Epithelial cell of proximal tubule (primary cell): ENCODE results near the gene PPFIA4. TPM values are rescaled to one million over a fixed set of nuclear protein-coding genes. Genes with fewer than 3 reads are reported as not detected.

ENCODE experiments used
- DNase-seq: peaks from one replicate; pipeline ENCODE4 v3.0.0-alpha.2; 2011; ENCODE audit warnings: low read depth
- H3K4me3 ChIP-seq: 2 replicates; pipeline ENCODE4 v1.5.1; 2011; ENCODE audit warnings: low read depth, mild to moderate bottlenecking, low read length
- CTCF ChIP-seq: conservative IDR thresholded peaks from 2 replicates; pipeline ENCODE4 v1.5.1; 2012; ENCODE audit warnings: low read depth, mild to moderate bottlenecking, low read length
- total RNA-seq: library from RNA; depleted of rRNA; stranded (reverse); fragments of >200 nt; gene quantifications from 2 replicates; pipeline ENCODE4 v1.2.3, GENCODE V29; 2015

PPFIA4 gene
- total RNA-seq, 1 donor from 2014 or later: 11.6 TPM

DNA sequence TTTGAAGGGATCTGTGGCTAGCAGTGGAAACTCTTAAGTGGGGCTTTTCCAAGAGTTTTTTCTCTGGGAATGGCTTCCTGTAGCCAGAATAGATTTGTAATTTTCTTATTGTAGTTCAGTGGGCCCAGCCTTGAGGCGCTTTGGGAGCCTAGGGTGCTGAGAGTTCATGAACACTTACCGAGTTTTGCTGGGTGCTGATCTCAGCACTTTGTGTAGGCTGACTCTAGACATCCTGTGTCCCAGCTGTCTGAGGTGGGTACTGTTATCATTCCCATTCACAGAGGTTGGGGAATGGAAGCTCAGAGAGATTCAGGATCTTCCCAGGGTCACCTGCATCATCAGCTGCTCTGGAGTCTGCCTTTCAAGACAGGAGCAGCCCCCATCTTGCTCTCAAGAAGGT lies 7.0 kb downstream of the PPFIA4 start:
- H3K4me3 ChIP-seq: no peak overlapping the region
- no peak for TF ChIP-seq CTCF
- no peak for DNase-seq

DNA sequence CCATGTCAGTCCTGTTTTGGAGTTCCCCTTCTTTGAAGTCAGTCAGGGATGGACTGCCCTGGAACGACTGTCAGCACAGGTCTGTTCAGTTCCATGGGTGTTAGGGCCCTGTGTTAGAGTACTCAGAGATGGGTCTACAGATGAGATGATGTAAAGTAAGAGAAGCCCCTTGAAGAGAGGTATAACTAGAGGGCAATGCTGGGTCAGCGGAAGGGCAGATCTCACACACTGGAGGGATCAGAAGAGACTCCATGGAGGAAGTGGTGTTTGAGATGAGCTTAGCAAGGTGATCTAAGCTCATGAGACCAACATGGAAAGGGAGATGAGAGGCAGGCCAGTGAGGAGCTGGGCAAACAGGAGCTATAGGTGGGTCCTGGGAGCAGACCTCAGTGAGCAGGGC lies 7.6 kb downstream of the PPFIA4 start:
- TF ChIP-seq CTCF: no peak
- no peak for DNase-seq
- no peak overlapping the region for H3K4me3 ChIP-seq

DNA sequence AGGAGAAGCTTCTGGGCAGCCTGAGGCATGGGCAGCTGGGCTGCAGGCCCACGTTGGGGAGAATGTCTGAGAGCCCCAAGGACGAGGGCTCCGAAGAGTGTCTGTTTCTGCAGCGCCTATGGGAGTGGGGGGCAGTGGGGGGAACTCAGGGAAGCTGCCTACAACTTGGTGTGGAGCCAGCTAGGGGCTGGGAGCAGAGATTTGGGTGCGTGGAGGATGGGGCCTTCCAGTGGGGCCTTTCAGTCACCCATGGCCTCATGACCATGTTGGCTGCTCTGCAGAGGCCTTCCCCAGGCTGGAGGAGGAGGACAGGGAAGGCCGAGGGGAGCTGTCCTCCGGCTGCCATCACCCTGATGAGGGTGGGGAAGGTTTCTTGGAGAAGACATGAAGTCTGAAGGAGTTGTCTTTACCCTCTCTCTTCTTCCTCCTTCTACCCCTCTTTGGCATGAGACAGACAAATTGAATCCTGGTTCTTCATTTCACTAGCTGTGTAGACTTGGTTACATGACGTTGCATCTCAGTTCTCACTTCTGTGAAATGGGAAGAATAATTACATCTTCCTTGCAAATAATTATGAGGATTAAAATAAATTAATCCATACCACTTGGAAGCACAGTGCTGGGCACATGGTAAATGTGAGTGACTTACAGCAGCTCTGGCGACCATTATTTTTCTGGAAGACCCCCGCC lies 8.3 kb downstream of the PPFIA4 start:
- DNase-seq: no peak
- no peak overlapping the region for H3K4me3 ChIP-seq
- no peak for TF ChIP-seq CTCF

DNA sequence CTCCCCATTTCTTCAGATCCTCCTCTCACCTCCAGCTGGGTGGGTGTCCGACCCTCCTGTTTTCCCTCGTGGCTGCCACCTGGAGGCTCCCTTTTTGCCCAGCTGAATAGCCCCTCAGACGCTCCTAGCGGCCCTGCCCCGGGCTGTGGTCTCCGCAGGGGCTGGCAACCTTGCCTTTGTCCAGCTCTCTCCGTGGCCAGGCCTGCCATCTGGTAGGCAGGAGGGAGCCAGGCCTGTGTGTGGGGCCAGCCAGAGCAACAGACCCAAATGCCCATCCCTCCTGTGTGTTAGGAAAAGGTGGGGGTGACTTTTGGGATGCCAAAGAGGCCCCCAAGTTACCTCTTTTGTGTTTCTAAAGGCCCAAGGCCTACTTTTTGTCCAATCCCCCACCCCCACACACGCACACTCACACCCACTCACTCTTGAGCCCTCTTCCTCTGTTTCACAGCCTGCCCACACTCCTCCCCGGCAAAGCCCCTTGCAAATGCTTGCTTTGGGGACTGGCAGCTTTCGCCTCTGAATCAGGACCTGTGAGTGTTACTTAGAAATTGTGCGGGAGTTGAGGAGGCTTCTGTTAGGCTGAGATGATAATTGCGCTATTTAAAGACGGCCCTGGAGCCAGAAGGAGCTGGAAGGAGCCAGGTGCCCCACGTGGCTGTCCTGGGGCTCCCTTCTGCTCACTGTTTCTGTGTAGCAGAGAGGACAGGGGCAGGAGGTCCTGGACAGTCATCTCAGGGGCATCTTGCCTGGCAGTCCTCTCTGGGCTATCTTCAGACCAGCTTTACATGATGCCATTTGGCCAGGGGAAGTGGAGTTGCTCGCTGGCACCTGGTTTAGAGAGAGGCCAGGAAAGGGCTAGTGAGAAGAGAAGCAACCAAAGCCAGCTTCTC lies 9.1 kb downstream of the PPFIA4 start:
- no peak overlapping the region for H3K4me3 ChIP-seq
- TF ChIP-seq CTCF: no peak
- DNase-seq: no peak

DNA sequence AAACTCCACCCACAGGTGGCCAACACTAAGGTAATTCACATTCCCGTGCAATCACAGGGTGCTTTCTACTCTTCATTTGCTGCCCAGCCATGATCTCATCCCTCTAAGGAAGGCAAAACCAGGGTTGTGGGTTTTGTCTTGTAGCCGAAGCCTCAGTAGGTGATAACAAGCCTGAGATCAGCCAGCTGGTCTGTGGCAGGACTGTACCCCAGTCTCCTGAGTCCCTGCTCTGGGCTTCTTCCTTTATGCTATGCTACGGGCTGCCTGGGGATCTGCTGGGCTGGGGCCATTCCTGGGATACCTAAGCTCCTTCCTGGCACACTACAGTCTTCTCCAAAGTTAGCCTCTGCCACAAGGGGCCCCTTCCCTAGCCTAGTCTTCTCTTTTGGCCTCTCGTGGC lies 9.8 kb downstream of the PPFIA4 start:
- H3K4me3 ChIP-seq: no peak overlapping the region
- no peak for TF ChIP-seq CTCF
- no peak for DNase-seq

GRCh38 chr1:203036537-203036936 lies 10.2 kb downstream of the PPFIA4 start:
- no peak overlapping the region for H3K4me3 ChIP-seq
- no peak for DNase-seq
- no peak for TF ChIP-seq CTCF
